ENCODE measurements around the gene ZNF536. TPM values are rescaled to one million over a fixed set of nuclear protein-coding genes. Genes with fewer than 3 reads are reported as not detected.

Gene ZNF536
- polyA plus RNA-seq, 1 of the 3 experiments (the other 2 are of a cell fraction) = 0.41 TPM

DNA sequence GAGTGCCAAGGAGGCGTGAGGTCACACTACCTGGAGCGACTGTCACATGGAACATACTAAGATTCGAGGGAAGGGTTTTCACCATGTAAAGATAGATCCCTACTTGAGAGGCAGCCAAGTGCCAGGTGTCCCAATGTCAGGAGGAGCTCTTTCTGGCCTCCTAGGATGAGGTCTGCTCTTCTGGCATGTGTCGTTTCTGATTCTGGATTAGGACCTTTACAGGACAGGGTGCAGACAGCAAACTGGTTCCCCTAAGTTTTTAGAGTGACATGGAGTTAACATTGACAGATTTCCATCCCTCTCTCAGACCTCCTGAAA, 75.3 kb downstream of the ZNF536 start:
- Histone ChIP-seq H3K4me1 (ENCODE audit: control insufficient read depth in 1 of 2, insufficient read depth in 2 of 2, low read depth in 1 of 2, low read length in 1 of 2) (peaks cover 12 to 16% of the 10 kb centered on the region in 2 experiments; a peak in 3 of 4 replicates), H4K20me1 (ENCODE audit: insufficient read depth) (no peaks in the 10 kb centered on the region), H3K27ac (ENCODE audit: low read depth in 2 of 2, low read length in 1 of 2) (no peak overlapping the region), H3K4me3 (ENCODE audit: low read depth in 2 of 2, low read length in 1 of 2) (no peak overlapping the region), H3K4me2 (no peak overlapping the region), H3K36me3 (replicated peaks in 1 of 2; ENCODE audit: control insufficient read depth in 1 of 2, insufficient read depth in 2 of 2, low read length in 1 of 2) (no peaks in the 10 kb centered on the region), H3K27me3 (ENCODE audit: insufficient read depth) (no peaks in the 10 kb centered on the region), H3K79me2 (ENCODE audit: insufficient read depth) (no peaks in the 10 kb centered on the region), H3K9me3 (no peaks in the 10 kb centered on the region), H3K9ac (no peak overlapping the region), H3K9me2 (no peaks in the 10 kb centered on the region), H3F3A (replicated peaks; ENCODE audit: insufficient read depth) (no peaks in the 10 kb centered on the region), H2AFZ (ENCODE audit: low read depth) (no peak overlapping the region)
- no peak for DNase-seq
- ChIA-PET CTCF (interaction anchor here (1.2 to 1.6 kb wide), 2 partner anchors 10 to 202 kb away, joined by 3 to 4 read pairs; no protein-coding TSS in a partner anchor), POLR2A (no interaction called here)
- WGBS (ENCODE audit: low lambda C conversion rate) = 39% methylated on average over 4 of the region's 4 CpGs
- TF ChIP-seq NRF1 (IDR thresholded peaks at IDR 0.05; ENCODE audit: low read depth, low read length) (no peak), TEAD4 (IDR thresholded peaks at IDR 0.05; ENCODE audit: borderline replicate concordance, insufficient read depth) (no peak), MEF2A (IDR thresholded peaks at IDR 0.05; ENCODE audit: borderline replicate concordance, low read depth) (no peak), JUND (IDR thresholded peaks at IDR 0.05) (no peak), SIN3A (IDR thresholded peaks at IDR 0.05; ENCODE audit: borderline replicate concordance, low read depth, low read length) (no peak), RCOR1 (IDR thresholded peaks at IDR 0.05; ENCODE audit: low read length) (no peak), SMC3 (IDR thresholded peaks at IDR 0.05; ENCODE audit: low read depth, low read length) (no peak), MXI1 (IDR thresholded peaks at IDR 0.05; ENCODE audit: low read depth, low read length) (no peak), GATA2 (CRISPR knock-in tag; IDR thresholded peaks at IDR 0.05) (no peak), CHD2 (IDR thresholded peaks at IDR 0.05; ENCODE audit: low read length, partially characterized antibody) (no peak), EZH2phosphoT487 (IDR thresholded peaks at IDR 0.05; ENCODE audit: borderline replicate concordance, low read depth) (no peak)
- TF ChIP-seq, protein P1, sequence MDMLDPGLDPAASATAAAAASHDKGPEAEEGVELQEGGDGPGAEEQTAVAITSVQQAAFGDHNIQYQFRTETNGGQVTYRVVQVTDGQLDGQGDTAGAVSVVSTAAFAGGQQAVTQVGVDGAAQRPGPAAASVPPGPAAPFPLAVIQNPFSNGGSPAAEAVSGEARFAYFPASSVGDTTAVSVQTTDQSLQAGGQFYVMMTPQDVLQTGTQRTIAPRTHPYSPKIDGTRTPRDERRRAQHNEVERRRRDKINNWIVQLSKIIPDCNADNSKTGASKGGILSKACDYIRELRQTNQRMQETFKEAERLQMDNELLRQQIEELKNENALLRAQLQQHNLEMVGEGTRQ (IDR thresholded peaks at IDR 0.05; ENCODE audit: borderline replicate concordance, low read depth, low read length) = no peak
- TF ChIP-seq, protein P2, sequence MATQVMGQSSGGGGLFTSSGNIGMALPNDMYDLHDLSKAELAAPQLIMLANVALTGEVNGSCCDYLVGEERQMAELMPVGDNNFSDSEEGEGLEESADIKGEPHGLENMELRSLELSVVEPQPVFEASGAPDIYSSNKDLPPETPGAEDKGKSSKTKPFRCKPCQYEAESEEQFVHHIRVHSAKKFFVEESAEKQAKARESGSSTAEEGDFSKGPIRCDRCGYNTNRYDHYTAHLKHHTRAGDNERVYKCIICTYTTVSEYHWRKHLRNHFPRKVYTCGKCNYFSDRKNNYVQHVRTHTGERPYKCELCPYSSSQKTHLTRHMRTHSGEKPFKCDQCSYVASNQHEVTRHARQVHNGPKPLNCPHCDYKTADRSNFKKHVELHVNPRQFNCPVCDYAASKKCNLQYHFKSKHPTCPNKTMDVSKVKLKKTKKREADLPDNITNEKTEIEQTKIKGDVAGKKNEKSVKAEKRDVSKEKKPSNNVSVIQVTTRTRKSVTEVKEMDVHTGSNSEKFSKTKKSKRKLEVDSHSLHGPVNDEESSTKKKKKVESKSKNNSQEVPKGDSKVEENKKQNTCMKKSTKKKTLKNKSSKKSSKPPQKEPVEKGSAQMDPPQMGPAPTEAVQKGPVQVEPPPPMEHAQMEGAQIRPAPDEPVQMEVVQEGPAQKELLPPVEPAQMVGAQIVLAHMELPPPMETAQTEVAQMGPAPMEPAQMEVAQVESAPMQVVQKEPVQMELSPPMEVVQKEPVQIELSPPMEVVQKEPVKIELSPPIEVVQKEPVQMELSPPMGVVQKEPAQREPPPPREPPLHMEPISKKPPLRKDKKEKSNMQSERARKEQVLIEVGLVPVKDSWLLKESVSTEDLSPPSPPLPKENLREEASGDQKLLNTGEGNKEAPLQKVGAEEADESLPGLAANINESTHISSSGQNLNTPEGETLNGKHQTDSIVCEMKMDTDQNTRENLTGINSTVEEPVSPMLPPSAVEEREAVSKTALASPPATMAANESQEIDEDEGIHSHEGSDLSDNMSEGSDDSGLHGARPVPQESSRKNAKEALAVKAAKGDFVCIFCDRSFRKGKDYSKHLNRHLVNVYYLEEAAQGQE (IDR thresholded peaks at IDR 0.05; ENCODE audit: low read depth, low read length) = no peak
